SU-DHL-6 (cell line): Measurements from ENCODE around the gene SNX13.

Source experiments
- H2AFZ ChIP-seq: fragments of 200-600 bp; sonication (generic); 2 replicates; pipeline ENCODE4 v1.6.1; 2014; ENCODE audit warnings: low read depth, mild to moderate bottlenecking, moderate library complexity, mixed read lengths, antibody characterized with exemption, low read length; ENCODE audit not compliant: severe bottlenecking
- H3F3A ChIP-seq: fragments of 200-600 bp; shearing (Covaris generic); 2 replicates; pipeline ENCODE4 v1.6.0; 2016; ENCODE audit warnings: antibody characterized with exemption, mild to moderate bottlenecking; ENCODE audit not compliant: insufficient read depth
- H3K27ac ChIP-seq: fragments of 200-600 bp; sonication (generic); 2 replicates; pipeline ENCODE4 v1.5.1; 2016; ENCODE audit warnings: low read depth, mild to moderate bottlenecking, low read length, moderate library complexity, mixed read lengths
- H3K27me3 ChIP-seq: fragments of 200-600 bp; sonication (generic), shearing (Covaris generic); 2 replicates; pipeline ENCODE4 v1.6.0; 2014; ENCODE audit warnings: mild to moderate bottlenecking, low read length
- H3K36me3 ChIP-seq: fragments of 200-600 bp; sonication (generic); 2 replicates; pipeline ENCODE4 v1.6.1; 2014; ENCODE audit warnings: mild to moderate bottlenecking, low read length, mixed read lengths
- H3K4me2 ChIP-seq: fragments of 300-600, 200-600 bp; shearing (Covaris generic), sonication (generic); 2 replicates; pipeline ENCODE4 v1.6.0; 2014; ENCODE audit warnings: low read length, low read depth, mild to moderate bottlenecking; ENCODE audit not compliant: poor library complexity, severe bottlenecking
- H3K4me3 ChIP-seq: fragments of 200-600 bp; sonication (generic); 2 replicates; pipeline ENCODE4 v1.5.1; 2014; ENCODE audit warnings: antibody characterized with exemption, low read length, mild to moderate bottlenecking, mixed read lengths; ENCODE audit not compliant: insufficient read depth, poor library complexity, severe bottlenecking
- H3K79me2 ChIP-seq: fragments of 200-600 bp; sonication (generic); 2 replicates; pipeline ENCODE4 v1.6.1; 2014; ENCODE audit warnings: mild to moderate bottlenecking, low read length, moderate library complexity; ENCODE audit not compliant: insufficient read depth
- H3K9ac ChIP-seq: fragments of 200-600 bp; sonication (generic); 2 replicates; pipeline ENCODE4 v1.7.0; 2014; ENCODE audit warnings: mild to moderate bottlenecking, low read length
- H3K9me2 ChIP-seq: fragments of 200-600 bp; sonication (generic); replicated peaks from 2 replicates; pipeline ENCODE4 v1.6.1; 2014; ENCODE audit warnings: low read length; ENCODE audit not compliant: insufficient read depth
- H3K9me3 ChIP-seq: fragments of 200-600 bp; sonication (generic); 2 replicates; pipeline ENCODE4 v1.6.1; 2014; ENCODE audit warnings: low read length, mixed read lengths; ENCODE audit not compliant: insufficient read depth
- H4K20me1 ChIP-seq: fragments of 200-600 bp; sonication (generic); 2 replicates; pipeline ENCODE4 v1.6.1; 2014; ENCODE audit warnings: low read depth, mild to moderate bottlenecking, antibody characterized with exemption, low read length, moderate library complexity, mixed read lengths
- EZH2phosphoT487 ChIP-seq: fragments of 200-600 bp; sonication (generic), shearing (Covaris generic); conservative IDR thresholded peaks from 2 replicates; pipeline ENCODE4 v1.6.1; 2018; ENCODE audit warnings: mild to moderate bottlenecking, antibody characterized with exemption, low read length, moderate library complexity, mixed read lengths
- TF ChIP-seq, protein P1 (sequence below): fragments of 200-600 bp; sonication (generic); IDR thresholded peaks from one replicate; pipeline ENCODE4 v1.5.1; 2017; ENCODE audit warnings: antibody characterized with exemption, mild to moderate bottlenecking, low read length, moderate library complexity; ENCODE audit not compliant: insufficient read depth, poor library complexity, severe bottlenecking

Gene SNX13

DNA sequence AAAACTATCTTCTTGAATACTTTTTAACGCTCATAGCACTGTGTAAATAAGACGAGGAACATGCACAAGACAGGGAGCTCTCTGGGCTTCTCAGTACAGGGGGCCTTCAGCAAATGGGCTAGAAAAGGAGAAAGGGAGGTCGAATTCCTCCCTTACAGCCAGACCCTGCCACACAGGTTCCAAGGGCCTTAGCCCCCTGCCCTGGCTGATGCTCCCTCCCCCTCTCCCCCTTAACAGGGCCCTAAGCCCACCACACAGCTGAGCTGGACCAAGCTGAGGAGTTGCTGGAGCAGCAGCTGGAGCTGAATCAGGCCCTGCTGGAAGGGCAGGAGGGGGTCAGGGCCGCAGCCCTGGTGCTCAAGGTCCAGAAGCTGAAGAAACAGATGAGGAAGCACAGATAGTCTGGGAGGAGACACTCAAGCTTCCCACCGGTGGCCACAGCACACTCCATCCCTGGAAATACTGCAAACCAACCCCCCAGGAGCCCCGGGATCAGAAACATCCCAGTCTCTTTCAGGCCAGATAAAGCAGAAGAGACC lies 153.9 kb downstream of the SNX13 start:
- H3K9me3 ChIP-seq = no peaks in the 10 kb centered on the region
- TF ChIP-seq, protein P1, sequence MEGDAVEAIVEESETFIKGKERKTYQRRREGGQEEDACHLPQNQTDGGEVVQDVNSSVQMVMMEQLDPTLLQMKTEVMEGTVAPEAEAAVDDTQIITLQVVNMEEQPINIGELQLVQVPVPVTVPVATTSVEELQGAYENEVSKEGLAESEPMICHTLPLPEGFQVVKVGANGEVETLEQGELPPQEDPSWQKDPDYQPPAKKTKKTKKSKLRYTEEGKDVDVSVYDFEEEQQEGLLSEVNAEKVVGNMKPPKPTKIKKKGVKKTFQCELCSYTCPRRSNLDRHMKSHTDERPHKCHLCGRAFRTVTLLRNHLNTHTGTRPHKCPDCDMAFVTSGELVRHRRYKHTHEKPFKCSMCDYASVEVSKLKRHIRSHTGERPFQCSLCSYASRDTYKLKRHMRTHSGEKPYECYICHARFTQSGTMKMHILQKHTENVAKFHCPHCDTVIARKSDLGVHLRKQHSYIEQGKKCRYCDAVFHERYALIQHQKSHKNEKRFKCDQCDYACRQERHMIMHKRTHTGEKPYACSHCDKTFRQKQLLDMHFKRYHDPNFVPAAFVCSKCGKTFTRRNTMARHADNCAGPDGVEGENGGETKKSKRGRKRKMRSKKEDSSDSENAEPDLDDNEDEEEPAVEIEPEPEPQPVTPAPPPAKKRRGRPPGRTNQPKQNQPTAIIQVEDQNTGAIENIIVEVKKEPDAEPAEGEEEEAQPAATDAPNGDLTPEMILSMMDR = no peak
- TF ChIP-seq EZH2phosphoT487 = no peak
- H3K79me2 ChIP-seq = no peaks in the 10 kb centered on the region

DNA sequence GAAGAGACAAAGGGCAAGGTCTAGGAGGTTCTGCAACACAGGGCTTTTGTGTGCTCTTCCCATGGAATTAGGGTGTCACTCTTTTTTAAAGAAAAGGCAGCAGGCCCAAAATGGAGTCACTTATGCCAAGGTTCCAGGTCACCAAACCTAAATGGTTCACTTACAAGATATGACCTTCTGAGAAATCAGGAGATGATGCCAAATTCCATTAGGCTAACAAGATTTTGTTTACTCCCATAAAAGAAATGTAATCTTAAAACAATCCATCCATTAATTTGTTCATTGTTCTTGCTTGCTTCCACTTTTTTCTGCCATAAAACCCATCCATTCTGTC lies 158.1 kb downstream of the SNX13 start:
- Histone ChIP-seq H3K4me3 (no peak overlapping the region), H3K9ac (no peak overlapping the region), H3K9me3 (no peaks in the 10 kb centered on the region), H3K27ac (no peak overlapping the region), H2AFZ (no peak overlapping the region), H3K9me2 (no peaks in the 10 kb centered on the region), H3F3A (no peaks in the 10 kb centered on the region), H3K27me3 (no peaks in the 10 kb centered on the region), H3K4me2 (no peak overlapping the region), H4K20me1 (no peaks in the 10 kb centered on the region; the same call in 1 of the 2 replicates), H3K36me3 (no peaks in the 10 kb centered on the region), H3K79me2 (no peaks in the 10 kb centered on the region)
- TF ChIP-seq EZH2phosphoT487 = no peak

More for the DNA sequence above, 153.9 kb downstream of the SNX13 start:
- H3K36me3 ChIP-seq = no peaks in the 10 kb centered on the region
- H4K20me1 ChIP-seq = no peaks in the 10 kb centered on the region
- H3K27ac ChIP-seq = no peak overlapping the region
- no peak overlapping the region for H3K9ac ChIP-seq
- H3K4me3 ChIP-seq = no peak overlapping the region
- no peaks in the 10 kb centered on the region for H3F3A ChIP-seq
- H3K9me2 ChIP-seq = no peaks in the 10 kb centered on the region
- H2AFZ ChIP-seq = no peak overlapping the region
- H3K4me2 ChIP-seq = no peak overlapping the region
- no peaks in the 10 kb centered on the region for H3K27me3 ChIP-seq

DNA sequence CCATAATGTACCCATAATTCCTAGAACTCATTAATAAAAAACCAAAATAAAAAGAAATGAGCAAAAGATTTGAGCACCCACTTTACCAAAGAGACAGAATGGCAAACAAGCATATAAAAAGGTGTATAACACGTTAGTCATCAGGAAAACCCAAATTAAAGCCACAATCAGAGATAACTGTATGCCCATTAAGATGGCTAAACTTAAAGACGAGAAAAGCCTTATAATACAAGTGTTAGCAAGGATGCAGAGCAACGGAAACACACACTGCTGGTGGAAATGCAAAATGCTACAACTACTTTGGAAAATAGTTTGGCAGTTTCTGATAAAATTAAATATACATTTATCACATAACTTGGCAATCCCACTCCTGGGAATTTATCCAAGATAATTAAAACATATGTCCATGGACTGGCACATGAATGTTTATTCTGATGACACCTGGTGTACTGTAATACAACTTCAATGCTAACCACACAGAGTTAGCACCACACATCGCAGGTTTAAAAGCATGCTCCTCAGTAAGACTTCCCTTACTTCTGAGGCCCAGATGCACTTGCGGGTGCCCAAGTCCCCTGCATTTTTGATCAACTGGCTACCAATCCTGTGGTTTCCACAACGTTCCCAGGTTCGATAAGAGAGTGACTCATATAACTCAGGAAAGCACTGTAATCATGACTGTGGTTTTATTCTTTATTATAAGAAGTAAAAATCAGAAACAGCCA lies 158.6 kb downstream of the SNX13 start:
- H3K9me2 ChIP-seq = no peaks in the 10 kb centered on the region
- no peaks in the 10 kb centered on the region for H3K79me2 ChIP-seq
- H3K9me3 ChIP-seq = no peaks in the 10 kb centered on the region
- no peaks in the 10 kb centered on the region for H3K27me3 ChIP-seq
- H3K27ac ChIP-seq = no peak overlapping the region
- TF ChIP-seq EZH2phosphoT487 = no peak
- TF ChIP-seq, protein P1 = no peak
- H3K9ac ChIP-seq = no peak overlapping the region
- H4K20me1 ChIP-seq = no peaks in the 10 kb centered on the region; the same call in 1 of the 2 replicates
- H3K4me3 ChIP-seq = no peak overlapping the region
- no peaks in the 10 kb centered on the region for H3K36me3 ChIP-seq
- no peaks in the 10 kb centered on the region for H3F3A ChIP-seq
- H2AFZ ChIP-seq = no peak overlapping the region
- H3K4me2 ChIP-seq = no peak overlapping the region

DNA sequence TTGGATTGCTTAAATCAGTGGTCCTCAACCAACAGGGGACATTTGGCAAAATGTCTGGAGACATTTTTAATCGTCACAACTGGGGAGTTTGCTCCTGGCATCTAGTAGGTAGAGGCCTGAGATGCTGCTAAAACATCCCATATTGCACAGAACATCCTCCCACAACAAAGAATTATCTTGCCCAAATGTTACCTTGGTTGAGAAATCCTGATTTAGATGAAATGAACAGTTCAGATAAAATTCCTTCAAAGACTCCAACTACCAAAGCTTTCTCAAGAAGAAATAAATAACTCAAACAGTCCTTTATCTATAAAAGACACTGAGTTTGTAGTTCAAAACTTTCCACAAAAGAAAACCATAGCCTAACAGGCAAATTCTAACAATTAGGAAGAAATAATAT lies 160.9 kb downstream of the SNX13 start:
- Histone ChIP-seq H3K9me2 (no peaks in the 10 kb centered on the region), H3K4me3 (no peak overlapping the region), H3K79me2 (no peaks in the 10 kb centered on the region), H3K9ac (no peak overlapping the region), H2AFZ (no peak overlapping the region), H3K27ac (no peak overlapping the region), H3K27me3 (no peaks in the 10 kb centered on the region), H4K20me1 (no peaks in the 10 kb centered on the region; the same call in 1 of the 2 replicates), H3K36me3 (no peaks in the 10 kb centered on the region), H3K9me3 (no peaks in the 10 kb centered on the region), H3K4me2 (no peak overlapping the region), H3F3A (no peaks in the 10 kb centered on the region)
- TF ChIP-seq, protein P1 = no peak
- no peak for TF ChIP-seq EZH2phosphoT487
